GM19468 (cell line): ENCODE measurements around the gene IL2RA.
A peak's percentile ranks its signal among the peaks of the same experiment; 100 is the strongest.

Experiments used
- ATAC-seq: cut with Tn5 transposase; IDR thresholded peaks from one replicate; pipeline ENCODE4 v1.9.1; 2021; ENCODE audit warnings: mild to moderate bottlenecking, moderate library complexity, moderate number of reproducible peaks; ENCODE audit not compliant: unreplicated experiment; ENCODE audit errors: extremely low read depth

The IL2RA gene

GRCh38 chr10:5992398-5992797 lies 69.8 kb downstream of the IL2RA start:
- no peak for ATAC-seq

- ATAC-seq, result no peak
These were observed 70.5 kb downstream of the IL2RA start for GRCh38 chr10:5991708-5992107.

GRCh38 chr10:5989756-5990155 lies 72.4 kb downstream of the IL2RA start:
- ATAC-seq, result no peak

- no peak for ATAC-seq
These were observed 73.7 kb downstream of the IL2RA start for GRCh38 chr10:5988336-5988920.

GRCh38 chr10:5987747-5988146 lies 74.4 kb downstream of the IL2RA start:
- no peak for ATAC-seq

GRCh38 chr10:5985029-5985428 lies 77.1 kb downstream of the IL2RA start:
- no peak for ATAC-seq

- no peak for ATAC-seq
These were observed 78.4 kb downstream of the IL2RA start for GRCh38 chr10:5983774-5984173.

GRCh38 chr10:5981529-5981928 lies 80.6 kb downstream of the IL2RA start:
- ATAC-seq, result no peak

- no peak for ATAC-seq
These were observed 84.0 kb downstream of the IL2RA start for GRCh38 chr10:5978230-5978489.

- ATAC-seq, result peak; percentile 43
These were observed 84.5 kb downstream of the IL2RA start, which contains the start of gene IL15RA for GRCh38 chr10:5977471-5978229. TSS of gene IL15RA (minus strand) at chr10:5977543. CDS start at chr10:5977492, 51 bp downstream.

GRCh38 chr10:5976512-5977470 lies 85.4 kb downstream of the IL2RA start:
- no peak for ATAC-seq

- ATAC-seq, result peak; percentile 53
These were observed 86.3 kb downstream of the IL2RA start for GRCh38 chr10:5975641-5976473.

GRCh38 chr10:5973069-5973468 lies 89.1 kb downstream of the IL2RA start:
- no peak for ATAC-seq

- ATAC-seq, result no peak
These were observed 90.3 kb downstream of the IL2RA start for GRCh38 chr10:5971886-5972285.

GRCh38 chr10:5971315-5971832 lies 90.8 kb downstream of the IL2RA start:
- no peak for ATAC-seq

GRCh38 chr10:5970527-5970926 lies 91.6 kb downstream of the IL2RA start:
- ATAC-seq, result no peak

- no peak for ATAC-seq
These were observed 92.1 kb downstream of the IL2RA start for GRCh38 chr10:5970066-5970465.

- ATAC-seq, result no peak
These were observed 93.3 kb downstream of the IL2RA start for GRCh38 chr10:5968681-5969453.

GRCh38 chr10:5968037-5968680 lies 94.0 kb downstream of the IL2RA start:
- ATAC-seq, result no peak
